CD14-positive monocyte (primary cell): ENCODE measurements around the gene MTUS2. TPM values are rescaled to one million over a fixed set of nuclear protein-coding genes. Genes with fewer than 3 reads are reported as not detected.

Experiments
- DNase-seq, 3 donors: peaks; one replicate each; pipeline ENCODE4 v3.0.0-alpha.2; 2011 to 2022
- H2AFZ ChIP-seq: 2 replicates; pipeline ENCODE4 v1.6.0; 2012; ENCODE audit warnings: mild to moderate bottlenecking, low read depth, low read length, inconsistent platforms; ENCODE audit not compliant: insufficient read depth, poor library complexity, severe bottlenecking
- H3K27ac ChIP-seq, 2 donors: 1 replicate in 1 of 2; 2 replicates in 1 of 2; pipeline ENCODE4 v1.5.1; 2012 to 2013; ENCODE audit warnings: low read length in 2 of 2, control low read depth in 1 of 2, inconsistent platforms in 1 of 2, low read depth in 1 of 2, mild to moderate bottlenecking in 1 of 2
- H3K27me3 ChIP-seq, 2 donors: one replicate each; pipeline versions ENCODE4 v1.6.0 to v1.6.1; 2011 to 2013; ENCODE audit warnings: low read length in 2 of 2; ENCODE audit not compliant: control insufficient read depth in 2 of 2, insufficient read depth in 2 of 2
- H3K36me3 ChIP-seq, 2 donors: replicated peaks in 1 of 2; 1 replicate in 1 of 2; 2 replicates in 1 of 2; pipeline versions ENCODE4 v1.5.1 to v1.6.1; 2012 to 2013; ENCODE audit warnings: low read length in 2 of 2, control low read depth in 1 of 2, inconsistent platforms in 1 of 2, mild to moderate bottlenecking in 1 of 2; ENCODE audit not compliant: insufficient read depth in 2 of 2, control insufficient read depth in 1 of 2
- H3K4me1 ChIP-seq, 2 donors: 1 replicate in 1 of 2; 2 replicates in 1 of 2; pipeline versions ENCODE4 v1.5.1 to v1.6.1; 2012 to 2013; ENCODE audit warnings: low read length in 2 of 2, control low read depth in 1 of 2, inconsistent platforms in 1 of 2, mild to moderate bottlenecking in 1 of 2, moderate library complexity in 1 of 2; ENCODE audit not compliant: insufficient read depth in 2 of 2, control insufficient read depth in 1 of 2
- H3K4me2 ChIP-seq: replicated peaks from 2 replicates; pipeline ENCODE3; 2012; ENCODE audit warnings: low read length, moderate library complexity, mild to moderate bottlenecking; ENCODE audit not compliant: poor library complexity, severe bottlenecking; ENCODE audit errors: extremely low read depth
- H3K4me3 ChIP-seq, 3 experiments: fragments of 200-600 bp in 1 of 3; sonication (generic) in 1 of 3; replicated peaks in 1 of 3; 1 replicate in 2 of 3; 2 replicates in 1 of 3; pipeline ENCODE4 v1.5.1; 2011 to 2013; ENCODE audit warnings: low read length in 3 of 3, mild to moderate bottlenecking in 3 of 3, control low read depth in 2 of 3, low read depth in 2 of 3, inconsistent platforms in 1 of 3, moderate library complexity in 1 of 3
- H3K79me2 ChIP-seq: 2 replicates; pipeline ENCODE4 v1.6.0; 2012; ENCODE audit warnings: mild to moderate bottlenecking, control low read depth, inconsistent platforms, low read length, moderate library complexity; ENCODE audit not compliant: insufficient read depth
- H3K9ac ChIP-seq: 2 replicates; pipeline ENCODE4 v1.6.0; 2017; ENCODE audit warnings: low read length, mild to moderate bottlenecking; ENCODE audit not compliant: insufficient read depth, poor library complexity, severe bottlenecking
- H3K9me3 ChIP-seq, 2 donors: replicated peaks in 1 of 2; 1 replicate in 1 of 2; 2 replicates in 1 of 2; pipeline versions ENCODE4 v1.5.1 to v1.6.1; 2012 to 2013; ENCODE audit warnings: low read length in 2 of 2, control low read depth in 1 of 2; ENCODE audit not compliant: control insufficient read depth in 1 of 2, insufficient read depth in 1 of 2
- H4K20me1 ChIP-seq: 2 replicates; pipeline ENCODE4 v1.6.0; 2012; ENCODE audit warnings: mild to moderate bottlenecking, low read length, control low read depth, moderate library complexity; ENCODE audit not compliant: insufficient read depth
- H3K27ac Mint-ChIP-seq, 7 donors: one replicate each; pipeline ENCODE4 v1.8.0; 2020; ENCODE audit warnings: mild to moderate bottlenecking in 7 of 7, mixed read lengths in 7 of 7, moderate library complexity in 6 of 7, inconsistent platforms in 2 of 7
- H3K27me3 Mint-ChIP-seq, 3 donors: one replicate each; pipeline ENCODE4 v1.8.0; 2021 to 2022; ENCODE audit warnings: low read depth in 3 of 3, mild to moderate bottlenecking in 3 of 3, mixed read lengths in 3 of 3, moderate library complexity in 3 of 3, inconsistent platforms in 1 of 3
- H3K36me3 Mint-ChIP-seq, 2 donors: one replicate each; pipeline ENCODE4 v1.8.0; 2020; ENCODE audit warnings: mixed read lengths in 2 of 2, inconsistent platforms in 1 of 2, mild to moderate bottlenecking in 1 of 2
- H3K4me1 Mint-ChIP-seq: one replicate; pipeline ENCODE4 v1.8.0; 2020; ENCODE audit warnings: mild to moderate bottlenecking, mixed read lengths
- H3K4me3 Mint-ChIP-seq, 2 donors: one replicate each; pipeline ENCODE4 v1.8.0; 2020; ENCODE audit warnings: mild to moderate bottlenecking in 2 of 2, mixed read lengths in 2 of 2, moderate library complexity in 1 of 2
- H3K9me3 Mint-ChIP-seq, 7 donors: one replicate each; pipeline ENCODE4 v1.8.0; 2020 to 2022; ENCODE audit warnings: mixed read lengths in 7 of 7, mild to moderate bottlenecking in 6 of 7, moderate library complexity in 6 of 7, inconsistent platforms in 2 of 7
- WGBS: methylation state at CpG from one replicate; pipeline ENCODE4 v1.1.5; 2013; ENCODE audit warnings: missing lambda C conversion rate; ENCODE audit not compliant: insufficient coverage; 5-methylcytosine and 5-hydroxymethylcytosine counted together
- intact Hi-C, 2 donors: fragments of 100-400 bp; cut with micrococcal nuclease; formaldehyde crosslinking; loops; one replicate each; pipeline versions ENCODE4 v1.15.0 to v1.15.1; 2023
- polyA plus RNA-seq, 3 donors: library from polyadenylated mRNA; depleted of rRNA in 1 of 3; unstranded in 2 of 3; stranded (reverse) in 1 of 3; fragments of 300-500 nt in 2 of 3; fragments of >200 nt in 1 of 3; fragmentation: Illumina TruSeq in 2 of 3; gene quantifications; 1 replicate in 2 of 3; 2 replicates in 1 of 3; pipeline ENCODE4 v1.2.3, GENCODE V29; 2012 to 2021
- TF ChIP-seq, protein P1 (sequence below): fragments of 200-600 bp; IDR thresholded peaks from one replicate; pipeline ENCODE4 v1.8.0; 2022; ENCODE audit warnings: antibody characterized with exemption, mild to moderate bottlenecking

Gene MTUS2
- polyA plus RNA-seq, 3 donors = 0.04 TPM; not detected in 2

DNA sequence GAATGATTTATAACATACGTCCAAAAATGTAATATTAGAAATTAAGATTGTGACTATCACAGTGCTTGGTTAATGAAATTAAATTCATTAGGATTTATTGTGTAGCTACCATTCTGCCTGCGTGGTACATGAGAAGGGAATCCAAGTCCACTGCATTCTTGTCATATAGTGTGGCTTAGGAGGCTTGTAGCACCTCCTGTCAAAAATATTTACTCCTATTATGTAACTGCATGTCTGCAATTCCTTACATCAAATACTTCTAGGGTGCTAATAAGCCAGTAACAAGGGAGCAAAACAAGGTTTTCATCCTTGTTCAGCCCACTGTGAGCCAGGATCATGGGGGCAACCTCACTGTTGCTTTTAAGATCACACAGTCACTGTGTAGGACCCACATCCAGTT, 576.3 kb downstream of the MTUS2 start:
- H3K4me3 Mint-ChIP-seq = no peak overlapping the region
- intact Hi-C loops = no loop called here
- Histone ChIP-seq H3K9ac (no peak overlapping the region), H3K36me3 (no peaks in the 10 kb centered on the region), H3K4me1 (no peaks in the 10 kb centered on the region), H3K79me2 (no peaks in the 10 kb centered on the region), H4K20me1 (no peaks in the 10 kb centered on the region), H2AFZ (no peak overlapping the region), H3K4me2 (no peak overlapping the region), H3K4me3 (no peak overlapping the region), H3K27ac (no peak overlapping the region), H3K9me3 (no peaks in the 10 kb centered on the region), H3K27me3 (no peaks in the 10 kb centered on the region)
- TF ChIP-seq, protein P1, sequence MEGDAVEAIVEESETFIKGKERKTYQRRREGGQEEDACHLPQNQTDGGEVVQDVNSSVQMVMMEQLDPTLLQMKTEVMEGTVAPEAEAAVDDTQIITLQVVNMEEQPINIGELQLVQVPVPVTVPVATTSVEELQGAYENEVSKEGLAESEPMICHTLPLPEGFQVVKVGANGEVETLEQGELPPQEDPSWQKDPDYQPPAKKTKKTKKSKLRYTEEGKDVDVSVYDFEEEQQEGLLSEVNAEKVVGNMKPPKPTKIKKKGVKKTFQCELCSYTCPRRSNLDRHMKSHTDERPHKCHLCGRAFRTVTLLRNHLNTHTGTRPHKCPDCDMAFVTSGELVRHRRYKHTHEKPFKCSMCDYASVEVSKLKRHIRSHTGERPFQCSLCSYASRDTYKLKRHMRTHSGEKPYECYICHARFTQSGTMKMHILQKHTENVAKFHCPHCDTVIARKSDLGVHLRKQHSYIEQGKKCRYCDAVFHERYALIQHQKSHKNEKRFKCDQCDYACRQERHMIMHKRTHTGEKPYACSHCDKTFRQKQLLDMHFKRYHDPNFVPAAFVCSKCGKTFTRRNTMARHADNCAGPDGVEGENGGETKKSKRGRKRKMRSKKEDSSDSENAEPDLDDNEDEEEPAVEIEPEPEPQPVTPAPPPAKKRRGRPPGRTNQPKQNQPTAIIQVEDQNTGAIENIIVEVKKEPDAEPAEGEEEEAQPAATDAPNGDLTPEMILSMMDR = no peak
- H3K36me3 Mint-ChIP-seq = no peaks in the 10 kb centered on the region
- H3K4me1 Mint-ChIP-seq = no peaks in the 10 kb centered on the region
- peaks cover 0 to 3% (median 0%) of the 10 kb centered on the region in 7 donors for H3K9me3 Mint-ChIP-seq
- H3K27me3 Mint-ChIP-seq = peaks cover 5 to 12% (median 10%) of the 10 kb centered on the region in 3 donors
- H3K27ac Mint-ChIP-seq = no peak overlapping the region
- DNase-seq = no peak
- no CpG with 5 or more reads among the region's 2 CpGs for WGBS

DNA sequence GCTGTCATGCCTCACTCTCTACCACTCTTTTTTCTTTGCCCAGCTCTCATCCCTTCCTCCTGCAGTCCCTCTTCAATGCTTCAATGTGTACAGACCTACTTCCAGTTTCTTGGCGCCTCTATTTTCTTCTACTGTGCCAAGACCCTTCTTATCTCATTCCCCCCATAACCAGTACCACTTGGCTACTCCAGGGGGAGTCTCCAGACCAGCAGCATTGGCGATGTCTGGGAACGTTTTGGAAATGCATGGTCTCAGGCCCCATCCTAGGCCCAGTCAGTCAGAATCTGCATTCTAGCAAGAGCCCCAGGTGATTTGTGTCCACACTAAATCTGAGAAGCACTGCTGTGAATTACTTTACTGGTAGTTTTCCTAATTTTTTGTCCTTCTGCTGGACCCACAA, 577.1 kb downstream of the MTUS2 start:
- peaks cover 0 to 3% (median 0%) of the 10 kb centered on the region in 7 donors for H3K9me3 Mint-ChIP-seq
- TF ChIP-seq, protein P1 = no peak
- Histone ChIP-seq H4K20me1 (no peaks in the 10 kb centered on the region), H3K9ac (no peak overlapping the region), H3K79me2 (no peaks in the 10 kb centered on the region), H2AFZ (no peak overlapping the region), H3K27ac (no peak overlapping the region), H3K4me2 (no peak overlapping the region), H3K27me3 (no peaks in the 10 kb centered on the region), H3K4me1 (no peaks in the 10 kb centered on the region), H3K4me3 (no peak overlapping the region), H3K36me3 (no peaks in the 10 kb centered on the region), H3K9me3 (no peaks in the 10 kb centered on the region)
- WGBS = 97% methylated on average over 3 of the region's 3 CpGs
- H3K4me3 Mint-ChIP-seq = no peak overlapping the region
- no peaks in the 10 kb centered on the region for H3K36me3 Mint-ChIP-seq
- H3K27me3 Mint-ChIP-seq = peaks cover 5 to 12% (median 10%) of the 10 kb centered on the region in 3 donors
- intact Hi-C loops = no loop called here
- DNase-seq = no peak
- H3K27ac Mint-ChIP-seq = no peak overlapping the region
- H3K4me1 Mint-ChIP-seq = no peaks in the 10 kb centered on the region
